Measurements from ENCODE around the gene EPB41. TPM values are rescaled to one million over a fixed set of nuclear protein-coding genes. Genes with fewer than 3 reads are reported as not detected.

Gene EPB41
- total RNA-seq, 4 donors from 2014 or later: 28.5 to 43.9 (median 41.8) TPM

GRCh38 chr1:28897789-28898188 is 16.6 kb upstream of the EPB41 start:
- no peak overlapping the region for H3K4me3 ChIP-seq
- peaks cover 0 to 24% (median 0%) of the 10 kb centered on the region in 3 donors for H3K36me3 ChIP-seq
- H3K27ac ChIP-seq: no peak overlapping the region
- TF ChIP-seq POLR2A (IDR thresholded peaks at IDR 0.05) (no peak), CTCF (IDR thresholded peaks at IDR 0.05) (no peak)
- WGBS, 2 donors: 75 to 79% methylated on average over 4 of the region's 4 CpGs
- intact Hi-C loops (cut with DNase I): no loop called here
- H3K9me3 ChIP-seq: no peaks in the 10 kb centered on the region
- H3K4me1 ChIP-seq: peaks cover 0 to 46% (median 7%) of the 10 kb centered on the region in 3 donors
- no peak for DNase-seq
- H3K27me3 ChIP-seq: no peaks in the 10 kb centered on the region

- TF ChIP-seq POLR2A (IDR thresholded peaks at IDR 0.05) (no peak), CTCF (IDR thresholded peaks at IDR 0.05) (no peak)
- peaks cover 0 to 46% (median 7%) of the 10 kb centered on the region in 3 donors for H3K4me1 ChIP-seq
- no peaks in the 10 kb centered on the region for H3K27me3 ChIP-seq
- DNase-seq: no peak
- H3K36me3 ChIP-seq: peaks cover 0 to 22% (median 0%) of the 10 kb centered on the region in 3 donors
- intact Hi-C loops (cut with DNase I): no loop called here
- 54% methylated on average over 3 of the region's 3 CpGs for WGBS, 2 donors
- no peaks in the 10 kb centered on the region for H3K9me3 ChIP-seq
- H3K27ac ChIP-seq: no peak overlapping the region
- no peak overlapping the region for H3K4me3 ChIP-seq
Measured at GRCh38 chr1:28898405-28898881, 15.9 kb upstream of the EPB41 start.

- TF ChIP-seq CTCF (IDR thresholded peaks at IDR 0.05) (no peak), POLR2A (IDR thresholded peaks at IDR 0.05) (no peak)
- no peak for DNase-seq
- H3K4me3 ChIP-seq: no peak overlapping the region
- peaks cover 0 to 14% (median 0%) of the 10 kb centered on the region in 3 donors for H3K36me3 ChIP-seq
- 52 to 80% methylated on average over 1 to 2 of the region's 2 CpGs for WGBS, 2 donors
- H3K4me1 ChIP-seq: peaks cover 0 to 42% (median 7%) of the 10 kb centered on the region in 3 donors
- H3K27ac ChIP-seq: no peak overlapping the region
- H3K9me3 ChIP-seq: no peaks in the 10 kb centered on the region
- intact Hi-C loops (cut with DNase I): no loop called here
- no peaks in the 10 kb centered on the region for H3K27me3 ChIP-seq
Measured at GRCh38 chr1:28899267-28899666, 15.1 kb upstream of the EPB41 start.

DNA sequence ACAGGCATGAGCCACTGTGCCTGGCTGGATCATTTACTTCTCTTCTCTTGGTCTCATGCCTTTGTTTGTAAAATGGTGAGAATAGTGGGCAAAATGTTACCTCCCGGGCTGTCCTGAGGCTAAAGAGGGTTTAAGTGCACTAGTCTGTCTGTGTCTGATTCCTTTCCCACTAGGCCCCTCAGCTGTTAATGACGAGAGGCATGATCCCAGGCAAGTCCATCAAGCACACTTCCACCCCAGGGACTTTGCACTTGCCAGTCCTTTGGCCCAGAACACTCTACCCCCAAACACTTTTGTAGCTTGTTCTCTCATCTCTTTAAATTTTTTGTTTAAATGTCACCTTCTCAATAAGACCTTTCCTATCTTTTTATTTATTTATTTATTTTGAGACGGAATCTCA is 13.8 kb upstream of the EPB41 start:
- H3K4me1 ChIP-seq: peaks cover 0 to 31% (median 7%) of the 10 kb centered on the region in 3 donors
- H3K27ac ChIP-seq: no peak overlapping the region
- intact Hi-C loops (cut with DNase I): no loop called here
- no peak for DNase-seq
- H3K9me3 ChIP-seq: peaks cover 0 to 3% (median 0%) of the 10 kb centered on the region in 3 donors
- 93 to 98% methylated on average over 3 of the region's 3 CpGs for WGBS, 2 donors
- H3K4me3 ChIP-seq: no peak overlapping the region
- H3K36me3 ChIP-seq: peaks cover 0 to 2% (median 0%) of the 10 kb centered on the region in 3 donors
- H3K27me3 ChIP-seq: no peaks in the 10 kb centered on the region
- TF ChIP-seq CTCF (IDR thresholded peaks at IDR 0.05): no peak
- no peak for TF ChIP-seq POLR2A (IDR thresholded peaks at IDR 0.05)

DNA sequence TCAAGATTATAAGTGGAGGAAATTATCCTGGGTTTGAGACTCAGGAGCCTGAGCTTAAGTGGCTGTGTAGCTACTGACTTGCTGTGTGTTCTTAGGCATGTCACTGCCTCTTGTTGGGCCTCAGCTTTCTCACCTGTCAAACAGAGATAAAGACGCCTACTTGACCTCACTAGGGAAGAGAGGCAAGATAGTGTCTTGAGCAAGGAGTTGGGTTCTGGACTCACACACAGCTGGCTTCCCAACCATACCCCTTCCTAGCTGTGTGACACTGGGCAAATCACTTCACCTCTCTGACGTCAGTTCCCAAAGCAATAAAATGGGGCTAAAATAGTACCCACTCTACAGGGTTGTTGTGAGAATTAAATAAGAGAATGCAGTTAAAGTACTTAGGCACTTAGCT is 11.6 kb upstream of the EPB41 start:
- 85 to 100% methylated on average over 2 of the region's 2 CpGs for WGBS, 2 donors
- Histone ChIP-seq H3K4me3 (no peak overlapping the region), H3K27ac (no peak overlapping the region), H3K9me3 (peaks cover 0 to 3% (median 0%) of the 10 kb centered on the region in 3 donors), H3K27me3 (no peaks in the 10 kb centered on the region), H3K36me3 (no peaks in the 10 kb centered on the region), H3K4me1 (peaks cover 0 to 30% (median 7%) of the 10 kb centered on the region in 3 donors)
- no peak for DNase-seq
- TF ChIP-seq POLR2A (IDR thresholded peaks at IDR 0.05) (no peak), CTCF (IDR thresholded peaks at IDR 0.05) (no peak)
- intact Hi-C loops (cut with DNase I): no loop called here

Measured in esophagus squamous epithelium (tissue), 5 donors.